HG03097 (cell line): ENCODE measurements around the gene MCM5.
"Not testable (repeated sequence)": the region's sequence is repeated elsewhere in the genome, so short reads cannot be mapped to it uniquely, and the experiment has no call there.

Source experiments
- ATAC-seq: cut with Tn5 transposase; IDR thresholded peaks from one replicate; pipeline ENCODE4 v1.9.1; 2021; ENCODE audit not compliant: unreplicated experiment, low FRiP score

Gene MCM5

GRCh38 chr22:35378621-35379020 is 21.3 kb upstream of the MCM5 start:
- ATAC-seq, result no peak

- no peak for ATAC-seq
Observed at GRCh38 chr22:35379146-35379993, 20.6 kb upstream of the MCM5 start.

GRCh38 chr22:35380013-35380412 is 19.9 kb upstream of the MCM5 start:
- no peak for ATAC-seq

- no peak for ATAC-seq
Observed at GRCh38 chr22:35380537-35381423, 19.2 kb upstream of the MCM5 start, which contains the start of gene HMOX1. HMOX1 (plus strand) TSS chr22:35381096; CDS start chr22:35381174, 78 bp downstream.

- ATAC-seq, result no peak
Observed at GRCh38 chr22:35381424-35382009, 18.4 kb upstream of the MCM5 start.

- no peak for ATAC-seq
Observed at GRCh38 chr22:35383679-35384071, 16.3 kb upstream of the MCM5 start.

GRCh38 chr22:35384527-35384926 is 15.4 kb upstream of the MCM5 start:
- ATAC-seq, result no peak

- no peak for ATAC-seq
Observed at GRCh38 chr22:35384975-35385588, 14.9 kb upstream of the MCM5 start.

- ATAC-seq, result no peak
Observed at GRCh38 chr22:35386670-35387288, 13.2 kb upstream of the MCM5 start.

GRCh38 chr22:35390933-35391332 is 9.0 kb upstream of the MCM5 start:
- ATAC-seq, result no peak

- ATAC-seq, result no peak
Observed at GRCh38 chr22:35392357-35392756, 7.6 kb upstream of the MCM5 start.

- no peak for ATAC-seq
Observed at GRCh38 chr22:35393116-35394010, 6.6 kb upstream of the MCM5 start.

GRCh38 chr22:35394011-35394312 is 6.0 kb upstream of the MCM5 start:
- ATAC-seq, result no peak

GRCh38 chr22:35394810-35395563 is 5.0 kb upstream of the MCM5 start:
- ATAC-seq, result no peak

GRCh38 chr22:35396622-35397021 is 3.3 kb upstream of the MCM5 start:
- not testable (repeated sequence) for ATAC-seq

GRCh38 chr22:35397095-35397904 is 2.6 kb upstream of the MCM5 start:
- ATAC-seq, result no peak

GRCh38 chr22:35398591-35398973 is 1.4 kb upstream of the MCM5 start:
- ATAC-seq, result no peak

GRCh38 chr22:35399114-35399677 is 744 bp upstream of the MCM5 start:
- no peak for ATAC-seq
